SK-N-MC (cell line): ENCODE measurements around the gene RNF130.
"Not testable (repeated sequence)": the region's sequence is repeated elsewhere in the genome, so short reads cannot be mapped to it uniquely, and the experiment has no call there.

ENCODE experiments used
- EZH2 ChIP-seq: fragments of 200-600 bp; sonication (generic); IDR thresholded peaks from one replicate; pipeline ENCODE4 v1.6.1; 2017; ENCODE audit warnings: antibody characterized with exemption
- FOXP2 ChIP-seq: optimal IDR thresholded peaks from 2 replicates; pipeline ENCODE3; 2011; ENCODE audit warnings: mild to moderate bottlenecking, moderate library complexity; ENCODE audit not compliant: insufficient read depth; ENCODE audit errors: extremely low read length, control extremely low read depth
- POLR2AphosphoS5 ChIP-seq: IDR thresholded peaks from 2 replicates; pipeline ENCODE4 v1.6.1; 2012; ENCODE audit warnings: mild to moderate bottlenecking, low read depth, low read length, borderline replicate concordance

DNA sequence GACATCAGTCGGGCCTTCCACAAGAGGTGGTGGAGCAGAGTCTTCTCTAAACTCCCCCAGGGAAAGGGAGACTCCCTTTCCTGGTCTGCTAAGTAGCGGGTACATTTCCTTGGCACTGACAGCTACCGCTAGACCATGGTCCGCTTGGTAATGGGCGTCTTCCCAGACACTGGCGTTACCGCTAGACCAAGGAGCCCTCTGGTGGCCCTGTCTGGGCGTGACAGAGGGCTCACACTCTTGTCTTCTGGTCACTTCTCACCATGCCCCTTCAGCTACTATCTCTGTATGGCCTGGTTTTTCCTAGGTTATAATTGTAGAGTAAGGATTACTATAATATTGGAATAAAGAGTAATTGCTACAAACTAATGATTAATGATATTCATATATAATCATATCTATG lies 81.0 kb downstream of the RNF130 start:
- TF ChIP-seq POLR2AphosphoS5, EZH2, FOXP2: not testable (repeated sequence)
